ENCODE results near the gene FOXS1.

DNA sequence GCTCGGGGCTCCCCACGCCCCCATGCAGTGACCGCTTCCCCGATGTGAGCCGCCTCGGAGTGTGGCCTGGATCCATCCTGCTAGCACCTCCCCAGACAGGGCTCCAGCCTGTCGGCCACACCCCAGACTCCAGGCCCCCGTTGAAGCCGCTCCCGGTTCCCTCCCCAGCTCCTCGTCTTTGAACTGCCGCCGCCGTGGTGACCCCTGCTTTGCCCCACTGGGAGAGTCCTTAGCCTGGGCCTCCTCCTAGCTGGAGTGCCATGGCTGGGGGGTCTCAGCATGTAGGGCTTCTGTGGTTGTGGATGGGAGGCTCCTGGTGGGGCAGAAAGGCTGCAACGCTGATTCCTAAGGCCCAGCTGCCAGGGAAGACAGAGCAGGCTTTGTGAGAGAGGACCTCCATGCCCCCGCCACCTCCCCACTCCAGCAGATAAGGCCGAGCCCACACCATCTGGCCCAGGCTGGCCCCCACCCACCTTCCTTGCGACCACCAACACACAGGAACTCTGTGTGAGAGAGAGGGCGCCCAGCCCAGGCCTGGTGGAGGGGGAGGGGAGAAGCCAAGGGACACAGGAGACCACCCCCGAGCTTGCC lies 11.4 kb downstream of the FOXS1 start:
- TF ChIP-seq EZH2 (IDR thresholded peaks at IDR 0.05; ENCODE audit: borderline replicate concordance) = no peak
- TF ChIP-seq, protein P1, sequence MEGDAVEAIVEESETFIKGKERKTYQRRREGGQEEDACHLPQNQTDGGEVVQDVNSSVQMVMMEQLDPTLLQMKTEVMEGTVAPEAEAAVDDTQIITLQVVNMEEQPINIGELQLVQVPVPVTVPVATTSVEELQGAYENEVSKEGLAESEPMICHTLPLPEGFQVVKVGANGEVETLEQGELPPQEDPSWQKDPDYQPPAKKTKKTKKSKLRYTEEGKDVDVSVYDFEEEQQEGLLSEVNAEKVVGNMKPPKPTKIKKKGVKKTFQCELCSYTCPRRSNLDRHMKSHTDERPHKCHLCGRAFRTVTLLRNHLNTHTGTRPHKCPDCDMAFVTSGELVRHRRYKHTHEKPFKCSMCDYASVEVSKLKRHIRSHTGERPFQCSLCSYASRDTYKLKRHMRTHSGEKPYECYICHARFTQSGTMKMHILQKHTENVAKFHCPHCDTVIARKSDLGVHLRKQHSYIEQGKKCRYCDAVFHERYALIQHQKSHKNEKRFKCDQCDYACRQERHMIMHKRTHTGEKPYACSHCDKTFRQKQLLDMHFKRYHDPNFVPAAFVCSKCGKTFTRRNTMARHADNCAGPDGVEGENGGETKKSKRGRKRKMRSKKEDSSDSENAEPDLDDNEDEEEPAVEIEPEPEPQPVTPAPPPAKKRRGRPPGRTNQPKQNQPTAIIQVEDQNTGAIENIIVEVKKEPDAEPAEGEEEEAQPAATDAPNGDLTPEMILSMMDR (IDR thresholded peaks at IDR 0.05; ENCODE audit: poor library complexity) = no peak
